Peyer's patch (tissue), 4 donors: ENCODE measurements around the gene ATRN.

Experiments used
- POLR2A ChIP-seq, 2 donors: fragments of 450-650 bp; IDR thresholded peaks; one replicate each; pipeline ENCODE4 v1.5.1; 2017; ENCODE audit warnings: antibody characterized with exemption in 2 of 2, mild to moderate bottlenecking in 2 of 2, moderate library complexity in 2 of 2
- TF ChIP-seq, protein P1 (sequence below), 6 experiments: fragments of 450-650 bp in 4 of 6; fragments of 200-600 bp in 2 of 6; sonication (generic) in 1 of 6; IDR thresholded peaks; one replicate each; pipeline ENCODE4 v1.5.1; 2017 to 2019; ENCODE audit warnings: antibody characterized with exemption in 6 of 6, mild to moderate bottlenecking in 3 of 6, moderate library complexity in 1 of 6

DNA sequence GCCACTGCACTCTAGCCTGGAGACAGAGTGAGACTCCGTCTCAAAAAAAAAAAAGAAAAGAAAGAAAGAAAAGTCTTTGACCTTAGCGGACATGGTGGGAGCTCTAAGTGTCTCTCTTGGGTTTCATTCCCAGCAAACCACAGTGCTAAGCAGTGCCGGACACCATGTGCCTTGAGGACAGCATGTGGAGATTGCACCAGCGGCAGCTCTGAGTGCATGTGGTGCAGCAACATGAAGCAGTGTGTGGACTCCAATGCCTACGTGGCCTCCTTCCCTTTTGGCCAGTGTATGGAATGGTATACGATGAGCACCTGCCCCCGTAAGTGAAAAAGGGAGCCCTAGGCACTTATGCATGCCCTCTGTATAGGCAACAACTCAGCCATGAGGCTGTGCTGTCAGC lies 112.9 kb downstream of the ATRN start:
- TF ChIP-seq, protein P1, sequence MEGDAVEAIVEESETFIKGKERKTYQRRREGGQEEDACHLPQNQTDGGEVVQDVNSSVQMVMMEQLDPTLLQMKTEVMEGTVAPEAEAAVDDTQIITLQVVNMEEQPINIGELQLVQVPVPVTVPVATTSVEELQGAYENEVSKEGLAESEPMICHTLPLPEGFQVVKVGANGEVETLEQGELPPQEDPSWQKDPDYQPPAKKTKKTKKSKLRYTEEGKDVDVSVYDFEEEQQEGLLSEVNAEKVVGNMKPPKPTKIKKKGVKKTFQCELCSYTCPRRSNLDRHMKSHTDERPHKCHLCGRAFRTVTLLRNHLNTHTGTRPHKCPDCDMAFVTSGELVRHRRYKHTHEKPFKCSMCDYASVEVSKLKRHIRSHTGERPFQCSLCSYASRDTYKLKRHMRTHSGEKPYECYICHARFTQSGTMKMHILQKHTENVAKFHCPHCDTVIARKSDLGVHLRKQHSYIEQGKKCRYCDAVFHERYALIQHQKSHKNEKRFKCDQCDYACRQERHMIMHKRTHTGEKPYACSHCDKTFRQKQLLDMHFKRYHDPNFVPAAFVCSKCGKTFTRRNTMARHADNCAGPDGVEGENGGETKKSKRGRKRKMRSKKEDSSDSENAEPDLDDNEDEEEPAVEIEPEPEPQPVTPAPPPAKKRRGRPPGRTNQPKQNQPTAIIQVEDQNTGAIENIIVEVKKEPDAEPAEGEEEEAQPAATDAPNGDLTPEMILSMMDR (IDR thresholded peaks at IDR 0.05), result no peak
- TF ChIP-seq POLR2A (IDR thresholded peaks at IDR 0.05), result no peak
